OCI-LY7 (cell line): Measurements from ENCODE around the gene ITGA7. TPM values are rescaled to one million over a fixed set of nuclear protein-coding genes. Genes with fewer than 3 reads are reported as not detected.

Experiments used
- BruUV-seq: library from RNA; stranded (reverse); fragments of 400-500 nt; replicated peaks from 2 replicates; lab custom pipeline; 2021; lab: Mats Ljungman, UMichigan
- CTCF ChIA-PET: fragments of 300-600 bp; sonication (Branson Sonifier 250); formaldehyde crosslinking; loops from one replicate; lab custom pipeline; 2022; ENCODE audit warnings: antibody characterized with exemption; ENCODE audit not compliant: unreplicated experiment; lab: Charles Lee
- POLR2A ChIA-PET: fragments of 300-600 bp; sonication (Branson Sonifier 250); formaldehyde crosslinking; loops from one replicate; lab custom pipeline; 2022; ENCODE audit warnings: antibody characterized with exemption; lab: Charles Lee
- DNase-seq: peaks from one replicate; pipeline ENCODE4 v3.0.0-alpha.2; 2015; ENCODE audit warnings: low spot score
- H2AFZ ChIP-seq: fragments of 200-600 bp; sonication (generic), shearing (Covaris generic); 2 replicates; pipeline ENCODE4 v1.6.1; 2014; ENCODE audit warnings: mild to moderate bottlenecking, antibody characterized with exemption, low read length, moderate library complexity
- H3K27ac ChIP-seq: fragments of 200-600 bp; sonication (generic); 2 replicates; pipeline ENCODE4 v1.5.1; 2014; ENCODE audit warnings: mixed run types, low read depth, mild to moderate bottlenecking, moderate library complexity, low read length, inconsistent platforms; ENCODE audit not compliant: poor library complexity, severe bottlenecking
- H3K36me3 ChIP-seq: fragments of 200-600 bp; sonication (generic); 2 replicates; pipeline ENCODE4 v1.6.1; 2014; ENCODE audit warnings: mild to moderate bottlenecking, antibody characterized with exemption, low read length, moderate library complexity, mixed read lengths; ENCODE audit not compliant: insufficient read depth
- H3K4me1 ChIP-seq: fragments of 200-600 bp; sonication (generic); 2 replicates; pipeline ENCODE4 v1.5.1; 2014; ENCODE audit warnings: mild to moderate bottlenecking, low read length; ENCODE audit not compliant: insufficient read depth, poor library complexity, severe bottlenecking
- H3K4me2 ChIP-seq: fragments of 200-600 bp; sonication (generic); 2 replicates; pipeline ENCODE4 v1.6.1; 2014; ENCODE audit warnings: mild to moderate bottlenecking, low read length
- H3K4me3 ChIP-seq: fragments of 200-600 bp; sonication (generic); 2 replicates; pipeline ENCODE4 v1.5.1; 2014; ENCODE audit warnings: mild to moderate bottlenecking, low read depth, low read length; ENCODE audit not compliant: poor library complexity, severe bottlenecking
- H3K79me2 ChIP-seq: fragments of 200-600 bp; sonication (generic); 2 replicates; pipeline ENCODE4 v1.6.1; 2016; ENCODE audit warnings: low read depth, mild to moderate bottlenecking, low read length, moderate library complexity, mixed read lengths; ENCODE audit not compliant: insufficient read depth
- H3K9me2 ChIP-seq: fragments of 200-600 bp; sonication (generic); 2 replicates; pipeline ENCODE4 v1.6.1; 2016; ENCODE audit warnings: mild to moderate bottlenecking, low read length, mixed read lengths; ENCODE audit not compliant: insufficient read depth
- H3K9me3 ChIP-seq: fragments of 200-600 bp; sonication (generic); 2 replicates; pipeline ENCODE4 v1.6.1; 2014; ENCODE audit warnings: mild to moderate bottlenecking, mixed run types, low read length, mixed read lengths
- H4K20me1 ChIP-seq: fragments of 200-600 bp; sonication (generic); 2 replicates; pipeline ENCODE4 v1.6.1; 2014; ENCODE audit warnings: mild to moderate bottlenecking, antibody characterized with exemption, low read length, moderate library complexity, mixed read lengths; ENCODE audit not compliant: insufficient read depth
- CTCF ChIP-seq: fragments of 200-600 bp; sonication (generic); conservative IDR thresholded peaks from 2 replicates; pipeline ENCODE4 v1.5.1; 2014; ENCODE audit warnings: mild to moderate bottlenecking, antibody characterized with exemption, low read length, moderate library complexity, mixed read lengths
- EZH2phosphoT487 ChIP-seq: fragments of 200-600 bp; sonication (generic); IDR thresholded peaks from 2 replicates; pipeline ENCODE4 v1.6.1; 2018; ENCODE audit warnings: low read depth, borderline replicate concordance, mild to moderate bottlenecking, mixed run types, antibody characterized with exemption, low read length, moderate library complexity, mixed read lengths
- intact Hi-C: fragments of 100-400 bp; cut with micrococcal nuclease; formaldehyde crosslinking; loops from one replicate; pipeline ENCODE4 v1.10.0; 2022; ENCODE audit not compliant: unreplicated experiment
- total RNA-seq, 2 experiments: library from RNA; depleted of rRNA in 1 of 2; stranded (reverse); fragments of >200 nt in 1 of 2; shearing (Covaris generic) in 1 of 2; gene quantifications; 2 replicates each; pipeline ENCODE4 v1.2.3, GENCODE V29; 2014 to 2022

ITGA7 gene
- total RNA-seq, 2 experiments from 2014 or later: 1.5 to 4.0 TPM

DNA sequence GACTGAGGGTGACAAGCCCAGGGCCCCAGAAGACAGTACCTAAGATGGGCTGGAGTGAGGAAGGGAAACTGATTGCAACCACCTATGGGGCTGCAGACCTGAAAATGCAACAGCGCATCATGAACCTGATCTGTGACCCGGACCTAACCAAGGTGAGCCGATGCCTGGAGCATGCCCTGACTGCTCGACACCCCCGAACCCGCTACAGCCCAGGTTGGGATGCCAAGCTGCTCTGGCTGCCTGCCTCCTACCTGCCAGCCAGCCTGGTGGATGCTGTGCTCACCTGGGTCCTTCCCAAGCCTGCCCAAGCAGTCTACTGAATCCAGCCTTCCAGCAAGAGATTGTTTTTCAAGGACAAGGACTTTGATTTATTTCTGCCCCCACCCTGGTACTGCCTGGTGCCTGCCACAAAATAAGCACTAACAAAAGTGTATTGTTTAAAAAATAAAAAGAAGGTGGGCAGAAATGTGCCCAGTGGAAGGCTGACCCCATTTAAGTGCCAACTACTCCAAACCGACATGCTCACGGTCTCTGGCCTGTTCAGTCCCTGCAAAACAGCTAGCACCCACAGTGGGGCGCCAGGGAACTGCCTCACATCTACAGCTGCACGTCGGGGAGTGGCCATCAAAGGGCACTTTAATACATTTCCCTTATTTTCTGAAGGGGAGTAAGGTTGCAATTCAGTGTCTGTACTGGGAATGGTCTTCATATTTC, 16.7 kb upstream of the ITGA7 start:
- no peak overlapping the region for H3K27ac ChIP-seq
- peak; percentile 78 for DNase-seq
- H3K9me3 ChIP-seq: no peaks in the 10 kb centered on the region
- H3K79me2 ChIP-seq: peaks cover 8% of the 10 kb centered on the region; the same call in 1 of the 2 replicates
- BruUV-seq: no TSS peak
- no peaks in the 10 kb centered on the region for H4K20me1 ChIP-seq
- ChIA-PET CTCF (interaction anchor here (1.1 to 1.9 kb wide), 2 partner anchors 9 to 17 kb away, joined by 3 to 5 read pairs; partner anchors contain the start of gene BLOC1S1), POLR2A (no interaction called here)
- no peak overlapping the region for H2AFZ ChIP-seq
- no peaks in the 10 kb centered on the region for H3K9me2 ChIP-seq
- no peak overlapping the region for H3K4me3 ChIP-seq
- no peak for TF ChIP-seq EZH2phosphoT487
- TF ChIP-seq CTCF: peak; percentile 88
- no peak overlapping the region for H3K4me2 ChIP-seq
- peaks cover 16% of the 10 kb centered on the region for H3K4me1 ChIP-seq
- intact Hi-C loops: loop anchor here (1.0 kb wide), 1 partner anchor 13 kb away; no protein-coding TSS in a partner anchor
- H3K36me3 ChIP-seq: peaks cover 66% of the 10 kb centered on the region

GRCh38 chr12:55723516-55724225, 16.0 kb upstream of the ITGA7 start:
- ChIA-PET CTCF (interaction anchor here (0.7 to 1.9 kb wide), 2 partner anchors 8 to 15 kb away, joined by 3 to 5 read pairs; partner anchors contain the start of gene BLOC1S1), POLR2A (no interaction called here)
- no peak overlapping the region for H3K4me2 ChIP-seq
- no peaks in the 10 kb centered on the region for H3K9me3 ChIP-seq
- intact Hi-C loops: loop anchor here (1.0 kb wide), 1 partner anchor 14 kb away; no protein-coding TSS in a partner anchor
- no peak for TF ChIP-seq CTCF
- TF ChIP-seq EZH2phosphoT487: no peak
- no peak for DNase-seq
- no peak overlapping the region for H3K27ac ChIP-seq
- peaks cover 73% of the 10 kb centered on the region for H3K36me3 ChIP-seq
- no peaks in the 10 kb centered on the region for H4K20me1 ChIP-seq
- H3K4me3 ChIP-seq: no peak overlapping the region
- H2AFZ ChIP-seq: no peak overlapping the region
- peaks cover 8% of the 10 kb centered on the region; the same call in 1 of the 2 replicates for H3K79me2 ChIP-seq
- TSS peak; percentile 32 for BruUV-seq
- H3K9me2 ChIP-seq: no peaks in the 10 kb centered on the region
- H3K4me1 ChIP-seq: peaks cover 19% of the 10 kb centered on the region
